ENCODE results near the gene CLDN17. TPM values are rescaled to one million over a fixed set of nuclear protein-coding genes. Genes with fewer than 3 reads are reported as not detected.

Gene CLDN17, protein sequence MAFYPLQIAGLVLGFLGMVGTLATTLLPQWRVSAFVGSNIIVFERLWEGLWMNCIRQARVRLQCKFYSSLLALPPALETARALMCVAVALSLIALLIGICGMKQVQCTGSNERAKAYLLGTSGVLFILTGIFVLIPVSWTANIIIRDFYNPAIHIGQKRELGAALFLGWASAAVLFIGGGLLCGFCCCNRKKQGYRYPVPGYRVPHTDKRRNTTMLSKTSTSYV
- not detected in 2 replicates for total RNA-seq

DNA sequence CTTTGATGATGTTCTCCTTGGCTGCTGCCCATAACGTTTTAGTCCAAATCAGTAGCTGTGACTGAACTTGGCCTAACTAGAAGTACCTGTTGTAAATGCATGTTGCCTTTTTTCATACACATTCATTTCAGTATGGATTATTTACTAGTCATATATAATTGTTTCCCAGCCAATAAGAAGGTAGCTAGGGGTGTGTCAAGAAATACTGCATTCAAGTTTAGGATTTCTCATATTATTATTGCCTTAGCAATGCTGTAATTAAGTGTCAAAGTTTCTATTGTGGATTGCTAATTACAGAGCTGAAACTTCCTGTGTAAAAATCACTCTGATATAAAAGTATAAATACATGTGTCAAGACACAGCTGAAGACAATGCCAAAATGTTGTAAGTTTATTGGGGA, at the start of gene CLDN17:
CLDN17 (minus strand) TSS at position 101 of the 400 bp plus-strand sequence. CDS start 188 bp downstream, outside the sequence.

DNA sequence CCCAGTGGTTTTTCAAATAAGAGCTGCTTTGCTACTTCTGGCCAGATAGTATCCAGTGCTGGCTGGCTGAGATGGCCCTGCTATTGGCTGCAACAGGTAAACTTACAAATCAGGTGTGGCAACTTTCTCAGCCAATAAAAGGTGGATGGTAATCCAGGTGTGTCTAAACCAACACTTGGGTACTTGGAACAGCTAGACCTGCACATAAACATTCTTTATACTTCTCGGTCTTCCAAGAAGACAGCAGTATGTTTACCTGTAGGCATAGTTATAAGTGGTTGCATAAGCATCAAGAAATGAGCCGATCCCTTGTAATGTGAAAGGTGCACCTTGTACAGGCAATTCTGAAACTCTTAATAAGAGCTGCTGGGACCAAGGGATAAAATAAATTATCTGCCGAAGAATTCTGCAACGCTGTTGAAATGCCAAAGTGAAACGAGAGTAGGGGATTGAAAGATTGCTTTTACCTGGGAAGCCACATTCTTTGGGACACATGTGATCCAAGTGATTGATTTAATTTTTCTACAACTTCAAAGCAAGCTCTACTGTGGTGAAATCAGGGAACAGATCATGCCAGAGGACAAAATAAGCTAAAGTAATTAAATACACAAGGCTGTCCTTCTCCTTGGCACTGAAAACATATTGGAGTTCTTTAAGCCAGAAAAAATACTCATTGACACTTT, 49.6 kb upstream of the CLDN17 start, which contains the start of gene CLDN8:
CLDN8 (minus strand) TSS at position 57 of the 683 bp plus-strand sequence. CDS start 172 bp downstream, outside the sequence.

Other genes starting within 250 kb of the CLDN17 start
- gene GRIK1, start 226.8 kb downstream of the CLDN17 start, total RNA-seq = not detected in 2 replicates
- gene CLDN8, start 49.3 kb upstream of the CLDN17 start, total RNA-seq = not detected in 2 replicates
- gene KRTAP24-1, start 116.1 kb upstream of the CLDN17 start, total RNA-seq = not detected in 2 replicates
- gene KRTAP25-1, start 122.7 kb upstream of the CLDN17 start, total RNA-seq = not detected in 2 replicates
- not detected in 2 replicates for gene KRTAP26-1, start 153.5 kb upstream of the CLDN17 start, total RNA-seq
- gene KRTAP27-1, start 170.9 kb upstream of the CLDN17 start, total RNA-seq = not detected in 2 replicates
- not detected in 2 replicates for gene KRTAP23-1, start 181.8 kb upstream of the CLDN17 start, total RNA-seq
- not detected in 2 replicates for gene KRTAP13-2, start 205.5 kb upstream of the CLDN17 start, total RNA-seq
- not detected in 2 replicates for gene KRTAP13-1, start 229.2 kb upstream of the CLDN17 start, total RNA-seq

Data from smooth muscle cell of the umbilical artery (primary cell).